PC-3 (cell line): Measurements from ENCODE around the gene MAN2A2. TPM values are rescaled to one million over a fixed set of nuclear protein-coding genes. Genes with fewer than 3 reads are reported as not detected.
A peak's percentile ranks its signal among the peaks of the same experiment; 100 is the strongest.

Experiments
- ATAC-seq: fragments of 200-7000 bp; cut with Tn5 transposase; 2 replicates; pipeline ENCODE4 v1.9.1; 2020; ENCODE audit warnings: mild to moderate bottlenecking, moderate library complexity
- Bru-seq: library from RNA; stranded (reverse); fragments of 400-500 nt; gene quantifications from one replicate; lab custom pipeline; 2021; lab: Mats Ljungman, UMichigan
- BruChase-seq, 2 experiments: library from RNA; stranded (reverse); fragments of 400-500 nt; gene quantifications; one replicate each; lab custom pipeline; 2021; lab: Mats Ljungman, UMichigan
- BruUV-seq: library from RNA; stranded (reverse); fragments of 400-500 nt; replicated peaks from 2 replicates; lab custom pipeline; 2021; lab: Mats Ljungman, UMichigan
- CTCF ChIA-PET: fragments of 300-600 bp; sonication (Branson Sonifier 250); formaldehyde crosslinking; loops from one replicate; lab custom pipeline; 2022; ENCODE audit warnings: antibody characterized with exemption; lab: Charles Lee
- POLR2A ChIA-PET: fragments of 300-600 bp; sonication (Branson Sonifier 250); formaldehyde crosslinking; loops from one replicate; lab custom pipeline; 2022; ENCODE audit warnings: antibody characterized with exemption; ENCODE audit not compliant: unreplicated experiment; lab: Charles Lee
- DNase-seq: peaks from one replicate; pipeline ENCODE4 v3.0.0-alpha.2; 2015
- H2AFZ ChIP-seq: fragments of 300-600 bp; sonication (generic); 2 replicates; pipeline ENCODE4 v1.6.0; 2016; ENCODE audit warnings: antibody characterized with exemption, low read length
- H3F3A ChIP-seq: fragments of 300-600 bp; sonication (generic); one replicate; pipeline ENCODE4 v1.6.0; 2017; ENCODE audit warnings: antibody characterized with exemption, low read length, control low read depth, mild to moderate bottlenecking; ENCODE audit not compliant: unreplicated experiment
- H3K27ac ChIP-seq: fragments of 300-600 bp; sonication (generic); 2 replicates; pipeline ENCODE4 v1.5.1; 2016; ENCODE audit warnings: mild to moderate bottlenecking, low read length
- H3K27me3 ChIP-seq: fragments of 300-600 bp; sonication (generic); 2 replicates; pipeline ENCODE4 v1.6.1; 2016; ENCODE audit warnings: low read length, mixed read lengths
- H3K36me3 ChIP-seq: fragments of 300-600 bp; sonication (generic); 2 replicates; pipeline ENCODE4 v1.6.1; 2016; ENCODE audit warnings: low read depth, mixed run types, low read length, mixed read lengths
- H3K4me1 ChIP-seq: fragments of 300-600 bp; sonication (generic); 2 replicates; pipeline ENCODE4 v1.5.1; 2016; ENCODE audit warnings: low read length; ENCODE audit not compliant: insufficient read depth
- H3K4me2 ChIP-seq: fragments of 300-600 bp; sonication (generic); 2 replicates; pipeline ENCODE4 v1.6.0; 2016; ENCODE audit warnings: low read length
- H3K4me3 ChIP-seq: fragments of 300-600 bp; sonication (generic); 2 replicates; pipeline ENCODE4 v1.5.1; 2016; ENCODE audit warnings: mild to moderate bottlenecking, low read length, mixed read lengths
- H3K79me2 ChIP-seq: fragments of 300-600 bp; sonication (generic); 2 replicates; pipeline ENCODE4 v1.6.1; 2017; ENCODE audit warnings: low read length, mixed read lengths
- H3K9ac ChIP-seq: fragments of 300-600 bp; sonication (generic); 2 replicates; pipeline ENCODE4 v1.6.0; 2016; ENCODE audit warnings: mild to moderate bottlenecking, low read length
- H3K9me2 ChIP-seq: fragments of 300-600 bp; sonication (generic); replicated peaks from 2 replicates; pipeline ENCODE4 v1.6.1; 2016; ENCODE audit warnings: mixed run types, low read length, mixed read lengths
- H3K9me3 ChIP-seq: fragments of 300-600 bp; sonication (generic); 2 replicates; pipeline ENCODE4 v1.6.1; 2016; ENCODE audit warnings: low read length, mixed read lengths
- H4K20me1 ChIP-seq: fragments of 300-600 bp; sonication (generic); 2 replicates; pipeline ENCODE4 v1.6.1; 2016; ENCODE audit warnings: low read length, mixed read lengths
- EZH2 ChIP-seq: fragments of 300-600 bp; sonication (generic); IDR thresholded peaks from one replicate; pipeline ENCODE4 v1.6.1; 2017; ENCODE audit warnings: antibody characterized with exemption, mild to moderate bottlenecking, low read length; ENCODE audit not compliant: unreplicated experiment
- EZH2phosphoT487 ChIP-seq: fragments of 300-600 bp; sonication (generic); IDR thresholded peaks from 2 replicates; pipeline ENCODE4 v1.6.1; 2018; ENCODE audit warnings: mild to moderate bottlenecking, antibody characterized with exemption, low read length, borderline replicate concordance
- intact Hi-C: fragments of 100-400 bp; cut with micrococcal nuclease; formaldehyde crosslinking; loops from 2 replicates; pipeline ENCODE4 v1.9.0; 2023
- long read RNA-seq: library from polyadenylated mRNA; unstranded; transcript quantifications from one replicate; pipeline ENCODE4 v2.0.0, GENCODE V29; 2021; ENCODE audit not compliant: unreplicated experiment
- total RNA-seq: library from RNA; depleted of rRNA; stranded (reverse); fragments of >200 nt; gene quantifications from 2 replicates; pipeline ENCODE4 v1.2.3, GENCODE V29; 2014; rRNA removed
- TF ChIP-seq, protein P1 (sequence below): fragments of 300-600 bp; sonication (generic); conservative IDR thresholded peaks from 2 replicates; pipeline ENCODE4 v1.5.1; 2017; ENCODE audit warnings: antibody characterized with exemption, low read depth, mild to moderate bottlenecking, low read length

The MAN2A2 gene
- total RNA-seq (19.8 and 26.3 TPM in 2 replicates), Bru-seq, nascent RNA (percentile 52 among the genes with signal in this experiment), BruChase-seq, experiment 1, labeled RNA remaining after a 6-hour chase (percentile 71 among the genes with signal in this experiment), BruChase-seq, experiment 2, labeled RNA remaining after a 2-hour chase (percentile 61 among the genes with signal in this experiment)
- long read RNA-seq, transcript MAN2A2-212 (4 exons, 623 nt) = major isoform, 7 of 54 reads
- long read RNA-seq, partial matches to known transcripts = 27 of 54 reads
- long read RNA-seq, other reads (novel, unspliced or antisense) = 20 of 54 reads

DNA sequence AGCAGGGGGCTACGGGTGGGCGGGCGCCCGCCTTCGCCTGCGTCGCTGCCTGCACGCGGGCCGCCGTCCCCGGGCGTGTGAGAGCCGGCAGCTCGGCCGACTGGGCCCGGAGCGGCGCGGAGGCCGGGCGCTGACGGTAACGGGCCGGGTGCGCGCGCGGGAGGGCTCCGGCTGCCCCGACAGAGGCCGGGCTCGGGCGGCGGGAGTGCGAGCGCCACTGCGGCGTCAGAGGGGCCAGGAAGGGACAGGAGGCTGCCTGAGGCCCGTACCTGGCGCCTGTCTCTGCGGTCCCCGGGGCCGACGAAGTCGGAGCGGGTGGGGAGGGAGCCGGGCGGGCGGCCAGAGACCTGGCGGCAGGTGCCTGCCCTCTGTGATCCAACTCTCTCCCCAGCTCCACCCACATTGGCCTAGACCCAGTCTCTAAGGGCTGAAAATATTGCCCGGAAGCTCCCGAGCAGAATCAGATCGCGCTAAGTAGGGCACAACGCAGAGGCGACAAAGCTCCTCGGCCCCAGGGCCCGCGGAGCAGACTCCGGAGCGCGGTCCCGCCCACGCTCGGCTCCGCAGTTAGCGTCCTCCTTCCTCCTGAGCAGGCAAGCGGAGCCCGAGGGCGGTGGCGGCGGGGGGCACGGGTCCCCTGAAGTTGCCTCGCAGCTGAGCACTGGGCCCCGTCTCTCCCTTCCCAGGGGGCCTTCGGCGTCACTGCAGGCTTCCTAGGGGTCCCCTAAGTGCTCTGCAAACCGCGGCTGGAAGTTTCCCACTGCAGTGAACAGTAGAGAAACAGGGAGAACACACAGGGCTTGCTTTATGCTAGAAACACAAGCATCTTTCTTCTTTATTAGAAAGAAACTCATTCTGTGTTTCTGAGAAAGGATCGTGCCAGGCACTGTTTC is at the start of gene MAN2A2:
MAN2A2 (plus strand) TSS at position 463 of the 893 bp plus-strand sequence. CDS start 906 bp downstream, outside the sequence.
- Histone ChIP-seq H3K79me2 (peaks cover 16% of the 10 kb centered on the region; the same call in 1 of the 2 replicates), H3K4me1 (peaks cover 13% of the 10 kb centered on the region), H3K4me2 (peak within 1 kb of the TSS; percentile 94), H3K4me3 (peak within 1 kb of the TSS; percentile 88), H3F3A (no peaks in the 10 kb centered on the region), H3K27ac (no peak within 1 kb of the TSS), H3K9me2 (no peaks in the 10 kb centered on the region), H3K36me3 (peaks cover 11% of the 10 kb centered on the region), H4K20me1 (no peaks in the 10 kb centered on the region), H3K9me3 (no peaks in the 10 kb centered on the region), H2AFZ (peak within 1 kb of the TSS; percentile 96), H3K27me3 (no peaks in the 10 kb centered on the region), H3K9ac (peak within 1 kb of the TSS; percentile 64)
- no TSS peak for BruUV-seq
- ATAC-seq = peak; percentile 48
- DNase-seq = peak; percentile 55
- ChIA-PET POLR2A (interaction anchor here (0.6 kb wide), 2 partner anchors 29 to 514 kb away, joined by 3 to 6 read pairs; no protein-coding TSS in a partner anchor), CTCF (interaction anchor here (0.6 to 1.2 kb wide), 5 partner anchors 11 to 33 kb away, joined by 3 to 5 read pairs (median 4); partner anchors contain the start of gene HDDC3)
- TF ChIP-seq EZH2 (no peak), EZH2phosphoT487 (no peak)
- TF ChIP-seq, protein P1, sequence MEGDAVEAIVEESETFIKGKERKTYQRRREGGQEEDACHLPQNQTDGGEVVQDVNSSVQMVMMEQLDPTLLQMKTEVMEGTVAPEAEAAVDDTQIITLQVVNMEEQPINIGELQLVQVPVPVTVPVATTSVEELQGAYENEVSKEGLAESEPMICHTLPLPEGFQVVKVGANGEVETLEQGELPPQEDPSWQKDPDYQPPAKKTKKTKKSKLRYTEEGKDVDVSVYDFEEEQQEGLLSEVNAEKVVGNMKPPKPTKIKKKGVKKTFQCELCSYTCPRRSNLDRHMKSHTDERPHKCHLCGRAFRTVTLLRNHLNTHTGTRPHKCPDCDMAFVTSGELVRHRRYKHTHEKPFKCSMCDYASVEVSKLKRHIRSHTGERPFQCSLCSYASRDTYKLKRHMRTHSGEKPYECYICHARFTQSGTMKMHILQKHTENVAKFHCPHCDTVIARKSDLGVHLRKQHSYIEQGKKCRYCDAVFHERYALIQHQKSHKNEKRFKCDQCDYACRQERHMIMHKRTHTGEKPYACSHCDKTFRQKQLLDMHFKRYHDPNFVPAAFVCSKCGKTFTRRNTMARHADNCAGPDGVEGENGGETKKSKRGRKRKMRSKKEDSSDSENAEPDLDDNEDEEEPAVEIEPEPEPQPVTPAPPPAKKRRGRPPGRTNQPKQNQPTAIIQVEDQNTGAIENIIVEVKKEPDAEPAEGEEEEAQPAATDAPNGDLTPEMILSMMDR = no peak
- intact Hi-C loops = loop anchor here (2.0 kb wide), 1 partner anchor 28 kb away; no protein-coding TSS in a partner anchor

DNA sequence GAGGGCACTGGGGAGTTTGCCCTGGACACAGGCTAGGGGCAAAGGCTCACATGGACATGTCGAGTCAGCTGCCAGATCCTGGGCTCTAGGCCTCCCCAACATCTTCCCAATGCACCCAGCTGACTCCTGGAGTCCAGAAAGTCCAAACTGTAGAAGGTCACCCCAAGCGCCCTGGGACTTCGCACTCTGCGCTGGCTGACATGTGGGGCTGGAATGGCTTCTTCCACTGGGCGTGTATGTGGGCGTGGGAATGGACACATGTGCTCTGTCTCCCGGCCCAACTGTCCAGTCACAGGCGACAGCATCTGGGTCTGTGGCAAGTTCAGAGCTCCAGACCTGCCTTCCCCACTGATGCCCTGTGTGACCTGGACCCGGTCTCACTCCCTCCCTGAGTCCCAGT is 48.0 kb upstream of the MAN2A2 start:
- Histone ChIP-seq H3K27me3 (no peaks in the 10 kb centered on the region), H3K4me2 (no peak overlapping the region), H3K79me2 (no peaks in the 10 kb centered on the region), H3K27ac (no peak overlapping the region), H2AFZ (no peak overlapping the region), H3K36me3 (no peaks in the 10 kb centered on the region), H3K9me2 (no peaks in the 10 kb centered on the region), H4K20me1 (no peaks in the 10 kb centered on the region), H3F3A (no peaks in the 10 kb centered on the region), H3K9me3 (no peaks in the 10 kb centered on the region), H3K4me3 (no peak overlapping the region), H3K4me1 (peaks cover 25% of the 10 kb centered on the region), H3K9ac (no peak overlapping the region)
- POLR2A ChIA-PET = no interaction called here
- BruUV-seq = no TSS peak
- intact Hi-C loops = no loop called here
- CTCF ChIA-PET = no interaction called here
- ATAC-seq (no peak), DNase-seq (no peak)
- no peak for TF ChIP-seq EZH2phosphoT487
- no peak for TF ChIP-seq EZH2
- TF ChIP-seq, protein P1 = no peak
